Measurements from ENCODE around the gene HOXA5. TPM values are rescaled to one million over a fixed set of nuclear protein-coding genes. Genes with fewer than 3 reads are reported as not detected.

The HOXA5 gene
- total RNA-seq, 2 experiments from 2014 or later, result not detected

GRCh38 chr7:27145914-27146412, 2.5 kb upstream of the HOXA5 start:
- CTCF ChIA-PET, result no interaction called here
- POLR2A ChIA-PET, result no interaction called here

DNA sequence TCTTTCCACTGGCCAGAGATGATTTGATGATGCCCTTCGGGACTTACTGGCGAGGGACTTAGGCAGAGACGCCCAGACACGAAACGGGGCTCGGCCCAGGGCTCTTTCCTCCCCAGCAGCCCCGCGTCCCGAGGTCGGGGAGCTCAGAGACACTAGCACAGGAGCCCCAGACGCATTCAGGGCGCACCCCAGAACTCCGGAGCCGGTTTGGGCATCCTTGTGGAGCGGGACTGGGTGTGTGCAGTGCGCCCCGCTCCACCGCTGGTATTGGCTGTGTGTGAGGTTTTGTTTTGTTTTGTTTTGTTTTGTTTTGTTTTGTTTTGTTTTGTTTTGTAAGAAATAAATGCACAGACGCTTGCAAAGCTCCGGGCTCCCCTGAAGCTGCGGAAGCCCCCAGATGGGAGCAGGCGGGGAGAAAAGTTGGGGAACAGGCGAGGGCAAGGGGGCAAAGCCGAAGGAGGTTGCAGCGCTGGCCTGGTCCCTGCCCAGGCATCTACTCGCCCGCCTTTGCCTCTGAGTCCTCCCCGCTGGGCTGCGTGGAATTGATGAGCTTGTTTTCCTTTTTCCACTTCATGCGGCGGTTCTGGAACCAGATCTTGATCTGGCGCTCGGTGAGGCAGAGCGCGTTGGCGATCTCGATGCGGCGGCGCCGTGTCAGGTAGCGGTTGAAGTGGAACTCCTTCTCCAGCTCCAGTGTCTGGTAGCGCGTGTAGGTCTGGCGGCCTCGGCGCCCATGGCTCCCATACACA, 1.9 kb upstream of the HOXA5 start:
- CTCF ChIA-PET, result no interaction called here
- POLR2A ChIA-PET, result no interaction called here

GRCh38 chr7:27144781-27145164, 1.3 kb upstream of the HOXA5 start:
- ChIA-PET CTCF (no interaction called here), POLR2A (no interaction called here)

GRCh38 chr7:27143950-27144780, 684 bp upstream of the HOXA5 start:
- POLR2A ChIA-PET, result no interaction called here
- CTCF ChIA-PET, result no interaction called here

- ChIA-PET POLR2A (no interaction called here), CTCF (no interaction called here)
Observed at GRCh38 chr7:27142580-27143022, 880 bp downstream of the HOXA5 start.

DNA sequence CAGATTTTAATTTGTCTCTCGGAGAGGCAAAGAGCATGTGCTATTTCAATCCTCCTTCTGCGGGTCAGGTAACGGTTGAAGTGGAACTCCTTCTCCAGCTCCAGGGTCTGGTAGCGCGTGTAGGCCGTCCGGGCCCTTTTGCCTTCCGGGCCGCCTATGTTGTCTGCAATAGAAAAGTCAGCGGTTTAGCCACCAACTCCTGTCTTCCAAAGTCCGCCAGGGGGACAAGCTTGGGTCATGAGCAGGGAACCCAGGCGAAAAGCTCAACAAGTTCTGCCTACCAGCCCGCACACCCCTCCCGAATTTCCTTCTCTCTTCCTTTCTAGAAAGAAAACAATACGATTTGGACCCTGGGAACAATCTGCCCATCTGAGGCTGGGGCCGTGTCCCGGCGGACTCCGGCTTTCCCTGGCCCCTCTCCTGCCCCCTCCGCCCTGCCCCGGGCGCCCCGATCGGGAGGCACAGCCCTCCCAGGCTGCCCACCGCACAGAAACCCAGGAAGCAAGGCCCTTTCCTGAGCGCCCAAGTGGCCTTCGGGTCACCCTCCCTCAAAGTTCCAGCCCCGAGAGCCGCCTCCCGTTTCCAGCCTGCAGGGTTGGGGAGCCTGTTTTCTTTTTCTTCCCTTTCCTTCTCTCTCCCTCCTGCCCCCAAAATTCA, 1.4 kb downstream of the HOXA5 start:
- CTCF ChIA-PET, result interaction anchor here (1.8 kb wide), 1 partner anchor 37 kb away, joined by 8 read pairs; no protein-coding TSS in a partner anchor
- POLR2A ChIA-PET, result no interaction called here

GRCh38 chr7:27141137-27141922, 2.2 kb downstream of the HOXA5 start:
- CTCF ChIA-PET, result interaction anchor here (0.7 to 1.8 kb wide), 4 partner anchors 8 to 374 kb away, joined by 3 to 8 read pairs (median 4); no protein-coding TSS in a partner anchor

GRCh38 chr7:27140126-27140857, 3.2 kb downstream of the HOXA5 start:
- CTCF ChIA-PET, result interaction anchor here (0.8 to 1.8 kb wide), 3 partner anchors 9 to 48 kb away, joined by 3 to 8 read pairs (median 3); no protein-coding TSS in a partner anchor
- POLR2A ChIA-PET, result interaction anchor here (0.9 kb wide), 1 partner anchor 55 kb away, joined by 7 read pairs; no protein-coding TSS in a partner anchor

More at GRCh38 chr7:27141137-27141922, 2.2 kb downstream of the HOXA5 start:
- POLR2A ChIA-PET, result interaction anchor here (0.9 kb wide), 1 partner anchor 56 kb away, joined by 7 read pairs; no protein-coding TSS in a partner anchor

DNA sequence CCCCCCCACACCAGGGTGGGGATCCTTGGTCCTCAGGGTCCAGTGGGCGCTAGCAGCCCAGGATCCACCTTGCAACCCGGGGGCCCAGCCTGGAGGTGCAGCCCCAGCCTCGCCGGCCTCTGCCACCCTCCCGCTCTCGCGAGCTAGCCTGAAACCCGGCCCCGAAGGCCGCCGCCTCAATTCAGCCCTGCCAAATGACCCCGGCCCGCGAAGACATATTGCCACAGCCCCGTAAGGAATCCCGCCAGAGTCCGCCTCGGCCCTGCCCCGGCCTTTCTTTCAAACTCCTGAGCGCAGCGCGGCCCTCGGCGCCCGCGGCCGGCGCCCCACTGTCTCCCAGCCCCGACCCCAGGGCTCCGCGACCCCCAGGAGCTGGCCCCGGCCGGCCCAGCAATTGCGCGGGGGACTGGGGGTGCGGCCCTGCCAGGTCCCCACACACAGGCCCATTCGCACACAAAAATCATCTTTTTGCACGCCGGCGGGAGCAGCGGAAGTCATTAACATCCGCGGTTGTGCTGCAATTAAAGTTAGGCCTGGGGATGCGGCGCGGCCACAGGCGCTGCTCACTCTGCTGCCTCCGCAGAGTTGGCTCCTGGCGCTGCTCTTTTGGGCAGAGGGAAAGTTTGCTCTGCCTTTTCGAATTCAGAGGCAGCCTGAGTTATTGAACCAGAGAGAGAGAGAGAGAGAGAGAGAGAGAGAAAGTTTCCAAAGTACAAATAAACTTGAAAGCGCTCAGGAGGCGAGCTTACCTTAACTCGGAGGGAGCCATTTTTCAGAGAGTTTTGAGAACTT, 4.0 kb downstream of the HOXA5 start:
- ChIA-PET POLR2A (no interaction called here), CTCF (no interaction called here)

GRCh38 chr7:27138985-27139333, 4.5 kb downstream of the HOXA5 start:
- ChIA-PET CTCF (no interaction called here), POLR2A (no interaction called here)

- ChIA-PET CTCF (no interaction called here), POLR2A (no interaction called here)
Observed at GRCh38 chr7:27138472-27138871, 5.0 kb downstream of the HOXA5 start.

DNA sequence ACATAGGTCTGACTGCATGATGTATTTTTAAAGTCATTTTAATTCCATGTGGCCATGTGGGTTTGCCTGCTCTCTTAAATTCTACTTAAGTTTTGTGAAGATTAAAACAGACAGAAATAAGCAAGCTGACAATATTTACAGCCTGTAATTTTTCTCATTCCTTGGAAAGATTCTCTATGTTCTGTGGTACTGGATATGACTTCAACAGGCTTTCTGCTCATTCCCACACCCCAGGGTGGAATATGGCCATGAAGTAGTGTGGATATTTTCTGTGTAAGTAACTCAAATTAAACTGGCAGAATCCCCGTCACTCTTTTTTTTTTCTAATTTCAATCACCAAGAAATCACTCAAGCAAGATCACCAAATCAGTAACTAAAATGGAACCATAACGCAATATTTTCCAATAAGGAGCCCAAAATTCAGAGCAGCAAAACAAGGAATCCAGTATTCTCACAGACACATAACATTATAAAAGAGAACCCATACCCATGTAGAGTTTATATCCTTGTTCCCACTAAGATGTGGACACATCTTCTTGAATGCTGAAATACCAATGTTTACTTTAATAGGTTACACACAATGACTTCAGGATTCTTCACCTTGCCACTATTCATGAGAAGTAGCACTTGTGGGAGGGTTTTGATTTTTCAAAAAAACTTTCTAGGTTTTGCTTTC, 5.7 kb downstream of the HOXA5 start:
- ChIA-PET POLR2A (no interaction called here), CTCF (no interaction called here)

DNA sequence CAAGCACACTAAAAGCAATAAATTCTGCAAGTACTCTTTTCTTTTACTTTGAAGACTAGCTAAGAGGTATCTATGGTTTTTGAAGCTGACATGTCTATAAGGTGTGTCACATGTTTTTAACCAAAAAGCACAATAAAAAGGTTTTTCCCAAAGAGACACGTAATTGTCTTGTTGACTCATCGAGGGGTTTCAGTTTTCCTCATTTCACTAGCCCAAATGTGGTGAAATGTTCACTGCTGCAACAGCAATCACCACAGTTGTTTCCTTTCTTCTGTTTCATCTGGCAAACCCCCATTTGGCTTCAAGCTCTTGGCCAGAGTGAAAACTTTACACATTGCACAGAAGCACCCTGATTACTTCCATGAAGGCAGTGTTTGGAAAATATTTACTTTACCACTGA, 9.1 kb downstream of the HOXA5 start:
- ChIA-PET POLR2A (no interaction called here), CTCF (interaction anchor here (1.1 kb wide), 1 partner anchor 27 kb away, joined by 3 read pairs; no protein-coding TSS in a partner anchor)

DNA sequence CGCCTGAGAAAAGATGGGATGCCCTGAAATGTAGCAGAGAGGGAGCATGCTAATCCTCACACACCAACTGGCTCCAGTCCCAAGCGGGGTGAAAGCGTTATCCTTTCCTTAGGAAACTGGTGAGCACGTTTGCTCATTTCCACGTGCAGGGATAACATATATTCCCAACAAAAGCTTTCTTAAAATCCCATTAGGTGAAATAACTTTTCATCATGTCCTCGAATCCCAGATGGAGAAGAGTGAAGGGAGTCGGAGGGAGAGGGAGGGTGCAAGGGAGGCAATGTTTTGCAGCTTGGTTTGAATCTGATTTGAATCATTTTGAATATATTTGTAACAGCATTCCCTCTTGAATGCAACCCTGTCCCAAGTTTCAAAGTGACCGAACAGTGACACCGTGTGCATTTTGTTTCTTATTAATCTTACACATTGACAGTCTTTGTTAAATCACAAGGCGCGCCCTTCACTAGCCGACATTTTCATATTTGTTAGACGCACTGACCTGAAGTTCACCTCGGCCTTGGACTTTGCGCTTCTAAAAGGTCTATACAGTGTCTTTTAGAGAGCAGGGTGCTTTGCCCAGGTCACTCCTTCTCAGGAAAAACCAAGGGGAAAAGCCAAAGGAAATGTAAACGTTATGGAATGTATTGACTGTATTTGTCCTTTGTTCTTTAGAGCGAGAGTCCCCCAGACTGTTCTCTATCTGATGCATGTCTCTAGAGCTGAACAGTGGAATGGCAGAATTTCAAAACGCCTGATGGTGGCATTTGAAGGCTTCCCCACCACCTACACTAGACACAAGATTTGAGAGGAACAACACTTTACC, 9.9 kb downstream of the HOXA5 start:
- POLR2A ChIA-PET, result no interaction called here

DNA sequence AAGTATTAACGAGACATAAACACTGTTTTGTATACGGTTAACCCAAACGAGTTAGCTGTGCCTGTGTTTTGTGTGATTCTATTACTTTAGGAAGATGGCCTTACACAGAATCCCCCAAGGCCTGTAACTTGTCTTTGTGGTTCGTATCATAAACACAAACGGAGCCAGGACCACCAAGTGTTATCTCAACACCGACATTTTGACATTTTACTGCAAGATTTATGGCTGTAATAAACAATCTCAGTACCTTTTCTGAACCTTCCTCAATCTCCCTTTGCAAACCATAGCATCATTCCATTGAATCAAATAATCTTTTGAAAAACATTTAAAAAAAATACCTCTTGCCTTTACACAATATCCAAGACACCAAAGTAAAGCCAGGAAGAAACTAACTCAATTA, 10.5 kb downstream of the HOXA5 start:
- ChIA-PET POLR2A (no interaction called here), CTCF (no interaction called here)

More for the DNA sequence above, 9.9 kb downstream of the HOXA5 start:
- CTCF ChIA-PET, result no interaction called here

GRCh38 chr7:27132214-27132613, 11.3 kb downstream of the HOXA5 start:
- ChIA-PET CTCF (interaction anchor here (1.7 kb wide), 1 partner anchor 29 kb away, joined by 4 read pairs; no protein-coding TSS in a partner anchor), POLR2A (no interaction called here)

All from activated CD8-positive, alpha-beta memory T cell treated with anti-CD3 and anti-CD28 coated beads for 36 hours (primary cell).